ENCODE data around the gene SEMA7A. TPM values are rescaled to one million over a fixed set of nuclear protein-coding genes. Genes with fewer than 3 reads are reported as not detected.

Gene SEMA7A
- total RNA-seq, 4 donors from 2014 or later, result 0.29 to 16.9 (median 4.5) TPM; not detected in 1

DNA sequence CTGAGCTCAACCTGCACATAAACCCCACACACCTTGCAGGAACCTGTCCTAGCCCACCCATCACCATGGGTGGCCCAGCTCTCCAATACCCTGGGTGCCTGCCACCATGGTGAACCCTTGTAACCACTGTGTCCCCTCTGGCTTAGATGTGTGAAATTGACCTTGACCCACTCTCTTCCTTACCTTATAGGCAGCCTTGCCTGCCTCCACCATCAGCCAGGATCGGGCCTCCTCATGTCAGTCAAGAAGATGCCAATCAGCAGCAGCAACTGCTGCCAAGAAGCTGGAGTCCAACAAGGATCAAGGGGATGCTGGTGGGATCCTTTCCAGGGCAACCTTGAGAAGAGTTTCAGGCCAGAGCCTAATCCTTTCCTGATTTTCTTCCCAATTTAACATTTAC, 57.5 kb downstream of the SEMA7A start:
- Histone ChIP-seq H3K36me3 (no peaks in the 10 kb centered on the region), H3K9me3 (no peaks in the 10 kb centered on the region), H3K4me3 (no peak overlapping the region), H3K4me1 (peaks cover 0 to 5% of the 10 kb centered on the region in 2 donors), H3K27ac (no peak overlapping the region), H3K27me3 (no peaks in the 10 kb centered on the region)
- intact Hi-C loops (cut with DNase I; ENCODE audit: low total_unique reads), result loop anchor here (5.0 to 10.0 kb wide), 2 partner anchors 249 to 391 kb away; no protein-coding TSS in a partner anchor
- TF ChIP-seq, protein P1, sequence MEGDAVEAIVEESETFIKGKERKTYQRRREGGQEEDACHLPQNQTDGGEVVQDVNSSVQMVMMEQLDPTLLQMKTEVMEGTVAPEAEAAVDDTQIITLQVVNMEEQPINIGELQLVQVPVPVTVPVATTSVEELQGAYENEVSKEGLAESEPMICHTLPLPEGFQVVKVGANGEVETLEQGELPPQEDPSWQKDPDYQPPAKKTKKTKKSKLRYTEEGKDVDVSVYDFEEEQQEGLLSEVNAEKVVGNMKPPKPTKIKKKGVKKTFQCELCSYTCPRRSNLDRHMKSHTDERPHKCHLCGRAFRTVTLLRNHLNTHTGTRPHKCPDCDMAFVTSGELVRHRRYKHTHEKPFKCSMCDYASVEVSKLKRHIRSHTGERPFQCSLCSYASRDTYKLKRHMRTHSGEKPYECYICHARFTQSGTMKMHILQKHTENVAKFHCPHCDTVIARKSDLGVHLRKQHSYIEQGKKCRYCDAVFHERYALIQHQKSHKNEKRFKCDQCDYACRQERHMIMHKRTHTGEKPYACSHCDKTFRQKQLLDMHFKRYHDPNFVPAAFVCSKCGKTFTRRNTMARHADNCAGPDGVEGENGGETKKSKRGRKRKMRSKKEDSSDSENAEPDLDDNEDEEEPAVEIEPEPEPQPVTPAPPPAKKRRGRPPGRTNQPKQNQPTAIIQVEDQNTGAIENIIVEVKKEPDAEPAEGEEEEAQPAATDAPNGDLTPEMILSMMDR (IDR thresholded peaks at IDR 0.05), result no peak
- no peak for TF ChIP-seq POLR2A (IDR thresholded peaks at IDR 0.05)
- DNase-seq, result no peak

DNA sequence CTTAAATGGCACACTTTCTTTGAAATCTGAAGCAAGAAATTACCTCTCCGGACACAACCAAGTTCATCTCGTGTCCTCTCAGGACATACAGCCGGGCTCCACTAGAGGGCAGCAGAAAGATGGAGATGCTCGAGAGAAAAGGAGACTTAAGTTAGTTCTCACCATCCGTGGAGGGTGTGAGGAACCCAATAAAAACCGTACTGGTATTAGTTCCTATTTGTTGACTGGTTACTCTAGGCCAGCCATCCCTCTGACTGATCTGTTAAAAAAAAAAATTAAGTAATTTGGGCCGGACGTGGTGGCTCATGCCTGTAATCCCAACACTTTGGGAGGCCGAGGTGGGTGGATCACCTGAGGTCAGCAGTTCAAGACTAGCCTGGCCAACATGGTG, 58.5 kb downstream of the SEMA7A start:
- no peak overlapping the region for H3K27ac ChIP-seq
- intact Hi-C loops (cut with DNase I; ENCODE audit: low total_unique reads), result loop anchor here (5.0 to 10.0 kb wide), 2 partner anchors 250 to 392 kb away; no protein-coding TSS in a partner anchor
- no peaks in the 10 kb centered on the region for H3K27me3 ChIP-seq

DNA sequence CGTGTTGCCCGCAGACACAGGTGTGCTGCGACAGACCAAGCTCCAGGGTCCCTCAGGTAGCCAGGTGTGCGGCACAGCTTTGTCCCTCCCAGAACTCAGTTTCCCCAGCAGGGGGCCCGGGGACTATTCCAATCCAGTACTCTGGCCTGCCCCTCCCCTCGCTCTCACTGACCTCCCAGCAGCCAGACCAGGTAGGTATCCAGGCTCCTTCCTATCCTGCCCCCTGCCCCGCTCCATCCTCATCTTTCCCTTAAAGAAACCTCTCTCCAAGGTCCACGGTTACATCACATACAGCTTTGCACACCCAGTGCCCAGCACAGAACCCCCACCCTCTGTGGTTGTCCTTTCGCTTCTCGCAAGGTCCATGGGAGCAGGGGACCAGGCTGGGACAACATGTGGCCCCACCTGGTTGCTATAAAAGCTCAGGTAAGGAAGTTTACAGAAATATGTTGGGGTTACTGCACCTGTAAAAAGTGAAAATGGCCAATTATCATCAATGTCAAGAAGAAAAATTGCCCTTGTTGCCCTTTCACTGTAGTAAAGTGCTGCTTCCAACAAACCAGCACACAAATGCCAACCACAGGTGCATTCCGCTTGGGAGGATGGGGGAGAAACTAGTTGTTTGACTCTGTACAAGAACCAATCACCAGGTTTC, 59.0 kb downstream of the SEMA7A start:
- Histone ChIP-seq H3K4me1 (peaks cover 0 to 5% of the 10 kb centered on the region in 2 donors), H3K27me3 (no peaks in the 10 kb centered on the region), H3K36me3 (no peaks in the 10 kb centered on the region), H3K9me3 (no peaks in the 10 kb centered on the region), H3K4me3 (peak overlapping the region in 1 of 2 donors; percentile 50), H3K27ac (no peak overlapping the region)
- intact Hi-C loops (cut with DNase I; ENCODE audit: low total_unique reads), result loop anchor here (5.0 to 10.0 kb wide), 2 partner anchors 250 to 393 kb away; no protein-coding TSS in a partner anchor
- no peak for DNase-seq
- TF ChIP-seq, protein P1 (IDR thresholded peaks at IDR 0.05), result no peak
- no peak for TF ChIP-seq POLR2A (IDR thresholded peaks at IDR 0.05)

More for the DNA sequence above, 58.5 kb downstream of the SEMA7A start:
- Histone ChIP-seq H3K4me1 (peaks cover 0 to 5% of the 10 kb centered on the region in 2 donors), H3K9me3 (no peaks in the 10 kb centered on the region), H3K4me3 (no peak overlapping the region), H3K36me3 (no peaks in the 10 kb centered on the region)
- TF ChIP-seq POLR2A (IDR thresholded peaks at IDR 0.05), result no peak
- TF ChIP-seq, protein P1 (IDR thresholded peaks at IDR 0.05), result peak; percentile 68 to 92 (median 76)
- DNase-seq, result peak; percentile 76 to 82

DNA sequence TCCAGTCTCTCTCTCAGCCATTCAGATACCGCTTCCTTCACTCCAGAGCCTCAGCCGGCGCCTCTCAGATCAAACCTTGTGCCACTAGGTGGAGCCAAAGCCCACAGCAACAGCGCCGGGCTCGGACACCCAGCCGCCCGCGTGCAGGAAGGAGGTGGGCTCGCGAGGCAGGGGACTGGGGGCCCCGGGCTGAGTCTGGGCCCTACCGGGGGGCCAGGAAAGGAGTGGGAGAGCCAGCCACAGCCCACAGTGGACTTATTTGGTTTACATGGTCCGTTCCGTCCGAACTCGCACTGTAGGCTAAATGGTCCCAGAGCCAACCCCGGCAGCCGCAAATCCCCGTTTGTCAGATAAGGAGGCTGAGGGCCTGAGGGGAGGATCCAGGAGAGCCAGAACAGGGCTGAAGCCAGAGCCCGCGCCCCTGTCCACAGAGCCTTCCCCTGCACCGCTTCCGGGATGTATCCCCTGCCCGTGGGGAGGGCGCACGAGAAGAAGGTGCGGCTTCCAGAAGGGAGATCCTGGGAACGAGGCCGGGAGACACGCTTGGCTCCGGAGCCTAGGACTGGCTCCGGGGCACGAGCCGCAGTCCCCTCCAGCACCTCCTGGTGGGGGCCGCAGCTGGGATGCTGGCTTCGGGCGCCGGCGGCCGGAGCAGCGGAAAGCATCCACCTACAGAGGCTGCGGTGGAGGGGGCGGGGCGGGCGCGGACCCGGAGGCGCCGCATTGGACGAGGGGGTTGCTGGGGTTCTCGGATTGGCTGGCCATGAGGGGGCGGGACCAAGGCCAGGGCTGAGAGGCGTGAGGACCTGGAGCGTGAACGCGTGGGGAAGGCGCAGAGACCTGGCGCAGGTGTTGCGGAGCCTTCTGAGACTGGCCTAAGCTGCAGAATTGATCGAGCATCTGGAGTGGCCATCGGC, 59.8 kb downstream of the SEMA7A start:
- H3K27me3 ChIP-seq, result no peaks in the 10 kb centered on the region
- DNase-seq, result peak; percentile 92
- no peaks in the 10 kb centered on the region for H3K9me3 ChIP-seq
- TF ChIP-seq POLR2A (IDR thresholded peaks at IDR 0.05), result no peak
- TF ChIP-seq, protein P1 (IDR thresholded peaks at IDR 0.05), result peak; percentile 88 to 92 (median 90)
- H3K36me3 ChIP-seq, result no peaks in the 10 kb centered on the region
- peak overlapping the region in 1 of 2 donors; percentile 45 for H3K27ac ChIP-seq
- peaks cover 0 to 5% of the 10 kb centered on the region in 2 donors for H3K4me1 ChIP-seq
- H3K4me3 ChIP-seq, result peak overlapping the region; percentile 38 to 50
- intact Hi-C loops (cut with DNase I; ENCODE audit: low total_unique reads), result loop anchor here (10.0 kb wide), 1 partner anchor 251 kb away; no protein-coding TSS in a partner anchor

Data from uterus (tissue), 4 donors.